ENCODE measurements around the gene CAMTA1. TPM values are rescaled to one million over a fixed set of nuclear protein-coding genes. Genes with fewer than 3 reads are reported as not detected.
A peak's percentile ranks its signal among the peaks of the same experiment; 100 is the strongest.

Gene CAMTA1
- total and polyA plus RNA-seq, 2 donors: 53.3 to 115 TPM

GRCh38 chr1:7488475-7488842 lies 703.2 kb downstream of the CAMTA1 start:
- H3K27ac ChIP-seq (ENCODE audit: low read depth): no peak overlapping the region
- DNase-seq (ENCODE audit: extremely low spot score): no peak
- 95% methylated on average over 1 of the region's 1 CpG for WGBS
- no peaks in the 10 kb centered on the region for H3K4me1 ChIP-seq (ENCODE audit: insufficient read depth)
- H3K36me3 ChIP-seq (ENCODE audit: insufficient read depth): no peaks in the 10 kb centered on the region
- H3K4me3 ChIP-seq (ENCODE audit: low read depth, low read length): no peak overlapping the region

GRCh38 chr1:7489586-7489985 lies 704.3 kb downstream of the CAMTA1 start:
- H3K4me3 ChIP-seq (ENCODE audit: low read depth, low read length): no peak overlapping the region
- H3K4me1 ChIP-seq (ENCODE audit: insufficient read depth): no peaks in the 10 kb centered on the region
- H3K27ac ChIP-seq (ENCODE audit: low read depth): no peak overlapping the region
- no peak for DNase-seq (ENCODE audit: extremely low spot score)
- 62% methylated on average over 13 of the region's 13 CpGs for WGBS
- no peaks in the 10 kb centered on the region for H3K36me3 ChIP-seq (ENCODE audit: insufficient read depth)

GRCh38 chr1:7490576-7490975 lies 705.3 kb downstream of the CAMTA1 start:
- no peak overlapping the region for H3K4me3 ChIP-seq (ENCODE audit: low read depth, low read length)
- no peak for DNase-seq (ENCODE audit: extremely low spot score)
- H3K27ac ChIP-seq (ENCODE audit: low read depth): no peak overlapping the region
- WGBS: 86% methylated on average over 10 of the region's 10 CpGs
- no peaks in the 10 kb centered on the region for H3K36me3 ChIP-seq (ENCODE audit: insufficient read depth)
- no peaks in the 10 kb centered on the region for H3K4me1 ChIP-seq (ENCODE audit: insufficient read depth)

GRCh38 chr1:7491109-7491817 lies 706.0 kb downstream of the CAMTA1 start:
- Histone ChIP-seq H3K36me3 (ENCODE audit: insufficient read depth) (no peaks in the 10 kb centered on the region), H3K27ac (ENCODE audit: low read depth) (peak overlapping the region; percentile 35), H3K4me3 (ENCODE audit: low read depth, low read length) (no peak overlapping the region), H3K4me1 (ENCODE audit: insufficient read depth) (no peaks in the 10 kb centered on the region)
- peak; percentile 69 for DNase-seq (ENCODE audit: extremely low spot score)
- WGBS: 26% methylated on average over 17 of the region's 17 CpGs

GRCh38 chr1:7491818-7492173 lies 706.5 kb downstream of the CAMTA1 start:
- Histone ChIP-seq H3K27ac (ENCODE audit: low read depth) (no peak overlapping the region), H3K4me1 (ENCODE audit: insufficient read depth) (no peaks in the 10 kb centered on the region), H3K36me3 (ENCODE audit: insufficient read depth) (no peaks in the 10 kb centered on the region), H3K4me3 (ENCODE audit: low read depth, low read length) (no peak overlapping the region)
- no peak for DNase-seq (ENCODE audit: extremely low spot score)
- WGBS: 24% methylated on average over 7 of the region's 7 CpGs

- Histone ChIP-seq H3K27ac (ENCODE audit: low read depth) (no peak overlapping the region), H3K4me3 (ENCODE audit: low read depth, low read length) (no peak overlapping the region), H3K36me3 (ENCODE audit: insufficient read depth) (no peaks in the 10 kb centered on the region), H3K4me1 (ENCODE audit: insufficient read depth) (no peaks in the 10 kb centered on the region)
- DNase-seq (ENCODE audit: extremely low spot score): no peak
- WGBS: 80% methylated on average over 17 of the region's 17 CpGs
Observed at GRCh38 chr1:7493711-7494454, 708.6 kb downstream of the CAMTA1 start.

- Histone ChIP-seq H3K36me3 (ENCODE audit: insufficient read depth) (no peaks in the 10 kb centered on the region), H3K27ac (ENCODE audit: low read depth) (no peak overlapping the region), H3K4me1 (ENCODE audit: insufficient read depth) (no peaks in the 10 kb centered on the region), H3K4me3 (ENCODE audit: low read depth, low read length) (no peak overlapping the region)
- DNase-seq (ENCODE audit: extremely low spot score): no peak
- WGBS: 62% methylated on average over 11 of the region's 11 CpGs
Observed at GRCh38 chr1:7495962-7496361, 710.7 kb downstream of the CAMTA1 start.

- Histone ChIP-seq H3K4me3 (ENCODE audit: low read depth, low read length) (no peak overlapping the region), H3K36me3 (ENCODE audit: insufficient read depth) (no peaks in the 10 kb centered on the region), H3K27ac (ENCODE audit: low read depth) (no peak overlapping the region), H3K4me1 (ENCODE audit: insufficient read depth) (no peaks in the 10 kb centered on the region)
- DNase-seq (ENCODE audit: extremely low spot score): no peak
- 96% methylated on average over 12 of the region's 12 CpGs for whole genome bisulfite sequencing
Observed at GRCh38 chr1:7497107-7497637, 711.9 kb downstream of the CAMTA1 start.

GRCh38 chr1:7500381-7501083 lies 715.3 kb downstream of the CAMTA1 start:
- Histone ChIP-seq H3K4me1 (ENCODE audit: insufficient read depth) (no peaks in the 10 kb centered on the region), H3K27ac (ENCODE audit: low read depth) (no peak overlapping the region), H3K4me3 (ENCODE audit: low read depth, low read length) (no peak overlapping the region), H3K36me3 (ENCODE audit: insufficient read depth) (no peaks in the 10 kb centered on the region)
- WGBS: 85% methylated on average over 22 of the region's 22 CpGs
- DNase-seq (ENCODE audit: extremely low spot score): no peak

- WGBS: 68% methylated on average over 10 of the region's 10 CpGs
- Histone ChIP-seq H3K4me3 (ENCODE audit: low read depth, low read length) (no peak overlapping the region), H3K4me1 (ENCODE audit: insufficient read depth) (no peaks in the 10 kb centered on the region), H3K27ac (ENCODE audit: low read depth) (no peak overlapping the region), H3K36me3 (ENCODE audit: insufficient read depth) (no peaks in the 10 kb centered on the region)
- DNase-seq (ENCODE audit: extremely low spot score): no peak
Observed at GRCh38 chr1:7501084-7501491, 715.8 kb downstream of the CAMTA1 start.

- H3K36me3 ChIP-seq (ENCODE audit: insufficient read depth): no peaks in the 10 kb centered on the region
- no peaks in the 10 kb centered on the region for H3K4me1 ChIP-seq (ENCODE audit: insufficient read depth)
- WGBS: 52% methylated on average over 15 of the region's 15 CpGs
- H3K4me3 ChIP-seq (ENCODE audit: low read depth, low read length): no peak overlapping the region
- DNase-seq (ENCODE audit: extremely low spot score): no peak
- no peak overlapping the region for H3K27ac ChIP-seq (ENCODE audit: low read depth)
Observed at GRCh38 chr1:7501723-7502603, 716.7 kb downstream of the CAMTA1 start.

GRCh38 chr1:7503691-7504437 lies 718.6 kb downstream of the CAMTA1 start:
- Histone ChIP-seq H3K36me3 (ENCODE audit: insufficient read depth) (no peaks in the 10 kb centered on the region), H3K4me3 (ENCODE audit: low read depth, low read length) (no peak overlapping the region), H3K27ac (ENCODE audit: low read depth) (no peak overlapping the region), H3K4me1 (ENCODE audit: insufficient read depth) (no peaks in the 10 kb centered on the region)
- 85% methylated on average over 18 of the region's 18 CpGs for WGBS
- no peak for DNase-seq (ENCODE audit: extremely low spot score)

GRCh38 chr1:7504438-7504720 lies 719.1 kb downstream of the CAMTA1 start:
- 94% methylated on average over 2 of the region's 2 CpGs for WGBS

More at GRCh38 chr1:7504438-7504720, 719.1 kb downstream of the CAMTA1 start:
- H3K27ac ChIP-seq (ENCODE audit: low read depth): no peak overlapping the region
- no peaks in the 10 kb centered on the region for H3K36me3 ChIP-seq (ENCODE audit: insufficient read depth)
- H3K4me3 ChIP-seq (ENCODE audit: low read depth, low read length): no peak overlapping the region
- no peak for DNase-seq (ENCODE audit: extremely low spot score)
- no peaks in the 10 kb centered on the region for H3K4me1 ChIP-seq (ENCODE audit: insufficient read depth)
